NCI-H2227 (cell line): ENCODE data around the gene CSPG5.

Source experiments
- DNase-seq: peaks from one replicate; lab custom pipeline; 2025; ENCODE audit not compliant: unreplicated experiment; lab: John Stamatoyannopoulos, UW

Gene CSPG5

GRCh38 chr3:47588587-47588986 lies 9.9 kb upstream of the CSPG5 start:
- DNase-seq, result no peak

GRCh38 chr3:47588053-47588452 lies 9.4 kb upstream of the CSPG5 start:
- no peak for DNase-seq

GRCh38 chr3:47586746-47587145 lies 8.1 kb upstream of the CSPG5 start:
- DNase-seq, result no peak

- DNase-seq, result no peak
Observed at GRCh38 chr3:47583320-47584075, 4.8 kb upstream of the CSPG5 start.

GRCh38 chr3:47581835-47582234 lies 3.2 kb upstream of the CSPG5 start:
- DNase-seq, result no peak

- DNase-seq, result no peak
Observed at GRCh38 chr3:47581422-47581821, 2.8 kb upstream of the CSPG5 start.

GRCh38 chr3:47580481-47580880 lies 1.8 kb upstream of the CSPG5 start:
- no peak for DNase-seq

GRCh38 chr3:47579875-47580274 lies 1.2 kb upstream of the CSPG5 start:
- DNase-seq, result no peak

GRCh38 chr3:47578119-47578632 lies 489 bp downstream of the CSPG5 start:
- DNase-seq, result peak; percentile 32

GRCh38 chr3:47577583-47578118 lies 1.0 kb downstream of the CSPG5 start:
- peak; percentile 22 for DNase-seq

GRCh38 chr3:47573190-47574172 lies 5.2 kb downstream of the CSPG5 start:
- no peak for DNase-seq

- DNase-seq, result peak; percentile 14
Observed at GRCh38 chr3:47571391-47572175, 7.1 kb downstream of the CSPG5 start.

GRCh38 chr3:47568901-47569300 lies 9.8 kb downstream of the CSPG5 start:
- no peak for DNase-seq

- DNase-seq, result no peak
Observed at GRCh38 chr3:47567149-47567548, 11.5 kb downstream of the CSPG5 start.

- DNase-seq, result no peak
Observed at GRCh38 chr3:47566667-47567066, 12.0 kb downstream of the CSPG5 start.

- DNase-seq, result no peak
Observed at GRCh38 chr3:47565734-47566550, 12.7 kb downstream of the CSPG5 start.

- DNase-seq, result no peak
Observed at GRCh38 chr3:47556351-47556750, 22.3 kb downstream of the CSPG5 start.

- no peak for DNase-seq
Observed at GRCh38 chr3:47554335-47554734, 24.3 kb downstream of the CSPG5 start.

- DNase-seq, result no peak
Observed at GRCh38 chr3:47553407-47553806, 25.3 kb downstream of the CSPG5 start.
